Kidney (tissue), 14 donors: ENCODE data around the gene APBB2. TPM values are rescaled to one million over a fixed set of nuclear protein-coding genes. Genes with fewer than 3 reads are reported as not detected.

Source experiments
- DNase-seq, 5 donors: peaks; one replicate each; pipeline ENCODE4 v3.0.0-alpha.2; 2013 to 2020
- FAIRE-seq: peaks from 2 replicates; lab custom pipeline; 2012; peaks lifted over from hg19 to GRCh38; lab: Jason Lieb, UNC
- H3K27ac ChIP-seq, 2 donors: one replicate each; pipeline ENCODE4 v1.7.0; 2013; ENCODE audit warnings: low read depth in 2 of 2, low read length in 2 of 2, inconsistent platforms in 1 of 2
- H3K27me3 ChIP-seq: one replicate; pipeline ENCODE4 v1.7.1; 2013; ENCODE audit warnings: low read length, inconsistent platforms; ENCODE audit not compliant: control insufficient read depth, insufficient read depth
- H3K36me3 ChIP-seq, 3 donors: one replicate each; pipeline versions ENCODE4 v1.7.0 to v1.7.1; 2013; ENCODE audit warnings: low read length in 3 of 3, control low read depth in 1 of 3, inconsistent platforms in 1 of 3; ENCODE audit not compliant: insufficient read depth in 3 of 3, control insufficient read depth in 2 of 3
- H3K4me1 ChIP-seq, 3 donors: one replicate each; pipeline versions ENCODE4 v1.7.0 to v1.7.1; 2013; ENCODE audit warnings: low read length in 3 of 3, inconsistent platforms in 1 of 3, low read depth in 1 of 3; ENCODE audit not compliant: control insufficient read depth in 2 of 3, insufficient read depth in 2 of 3
- H3K4me3 ChIP-seq, 3 donors: one replicate each; pipeline versions ENCODE4 v1.7.0 to v1.8.1; 2013; ENCODE audit warnings: low read length in 3 of 3, control low read depth in 1 of 3, inconsistent platforms in 1 of 3
- H3K9ac ChIP-seq, 3 donors: one replicate each; pipeline versions ENCODE4 v1.7.0 to v1.7.1; 2013; ENCODE audit warnings: low read length in 3 of 3, control low read depth in 1 of 3, inconsistent platforms in 1 of 3
- H3K9me3 ChIP-seq, 3 donors: one replicate each; pipeline versions ENCODE4 v1.7.0 to v1.7.1; 2013; ENCODE audit warnings: low read length in 3 of 3, control low read depth in 1 of 3, inconsistent platforms in 1 of 3; ENCODE audit not compliant: control insufficient read depth in 2 of 3, insufficient read depth in 1 of 3
- intact Hi-C: fragments of 100-400 bp; cut with DNase I; formaldehyde crosslinking; loops from one replicate; pipeline ENCODE4 v1.11.1; 2022
- polyA plus RNA-seq: library from polyadenylated mRNA; stranded (reverse); fragments of 350-450 nt; fragmentation: Illumina TruSeq; extraction: RNeasy Lipid Tissue Mini Kit (QIAGEN cat#74804); gene quantifications from one replicate; pipeline ENCODE4 v1.2.3, GENCODE V29; 2014; ENCODE audit warnings: low read depth, low replicate concordance; ENCODE audit not compliant: insufficient read depth
- total RNA-seq: library from RNA; stranded (reverse); fragmentation: NEBNext Ultra II Directional; extraction: Animal tissue kit (Norgen Biotek cat#: 25700); gene quantifications from one replicate; pipeline ENCODE4 v1.2.1, GENCODE V29; 2021
- TF ChIP-seq, protein P1 (sequence below): IDR thresholded peaks from 3 replicates; pipeline ENCODE4 v1.5.1; 2012; ENCODE audit warnings: mild to moderate bottlenecking, moderate library complexity, borderline replicate concordance; ENCODE audit not compliant: insufficient read depth; ENCODE audit errors: extremely low read depth
- donor health status: control.
- donor health status: control.
- donor health status: control.
- donor health status: control.
- donor health status: control.
- donor health status: DM: yes; HTN: yes; CAD: no.
- donor health status: Normal renal cell carcinoma (clear cell type).

The APBB2 gene
- total and polyA plus RNA-seq, 2 donors from 2014 or later: 13.4 to 65.6 TPM

DNA sequence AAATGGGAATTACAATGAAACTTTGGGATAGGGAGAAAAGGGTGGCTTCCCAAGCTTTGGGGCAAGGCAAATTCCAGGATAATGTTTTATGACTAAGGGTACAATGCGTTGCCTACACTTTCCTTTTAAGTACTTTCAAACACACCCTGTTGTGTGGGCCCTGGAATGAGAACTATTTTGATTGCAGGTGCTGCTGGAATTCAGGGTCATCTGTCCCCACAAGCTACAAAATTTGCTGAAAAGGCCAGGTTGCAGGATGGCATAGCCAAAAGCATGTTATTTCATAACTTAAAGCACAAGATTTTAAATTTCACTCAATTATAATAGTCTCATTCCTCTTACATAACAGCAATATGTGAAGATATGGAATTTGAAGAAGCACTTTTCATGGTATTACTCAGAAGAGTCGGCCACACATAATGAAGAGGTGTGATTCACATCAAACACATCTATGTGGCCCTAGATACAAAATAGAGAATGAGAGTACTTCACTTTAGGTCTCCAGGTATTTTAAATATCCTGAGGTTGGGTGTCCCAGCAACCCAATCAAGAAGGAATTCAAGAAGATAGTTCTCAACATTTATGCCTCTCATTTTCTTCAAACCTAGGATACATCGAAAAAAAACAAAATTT lies 89.3 kb downstream of the APBB2 start:
- intact Hi-C loops: no loop called here
- H3K9ac ChIP-seq: no peak overlapping the region
- TF ChIP-seq, protein P1, sequence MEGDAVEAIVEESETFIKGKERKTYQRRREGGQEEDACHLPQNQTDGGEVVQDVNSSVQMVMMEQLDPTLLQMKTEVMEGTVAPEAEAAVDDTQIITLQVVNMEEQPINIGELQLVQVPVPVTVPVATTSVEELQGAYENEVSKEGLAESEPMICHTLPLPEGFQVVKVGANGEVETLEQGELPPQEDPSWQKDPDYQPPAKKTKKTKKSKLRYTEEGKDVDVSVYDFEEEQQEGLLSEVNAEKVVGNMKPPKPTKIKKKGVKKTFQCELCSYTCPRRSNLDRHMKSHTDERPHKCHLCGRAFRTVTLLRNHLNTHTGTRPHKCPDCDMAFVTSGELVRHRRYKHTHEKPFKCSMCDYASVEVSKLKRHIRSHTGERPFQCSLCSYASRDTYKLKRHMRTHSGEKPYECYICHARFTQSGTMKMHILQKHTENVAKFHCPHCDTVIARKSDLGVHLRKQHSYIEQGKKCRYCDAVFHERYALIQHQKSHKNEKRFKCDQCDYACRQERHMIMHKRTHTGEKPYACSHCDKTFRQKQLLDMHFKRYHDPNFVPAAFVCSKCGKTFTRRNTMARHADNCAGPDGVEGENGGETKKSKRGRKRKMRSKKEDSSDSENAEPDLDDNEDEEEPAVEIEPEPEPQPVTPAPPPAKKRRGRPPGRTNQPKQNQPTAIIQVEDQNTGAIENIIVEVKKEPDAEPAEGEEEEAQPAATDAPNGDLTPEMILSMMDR: no peak
- peak overlapping the region in 1 of 2 donors; percentile 58 for H3K27ac ChIP-seq
- no peaks in the 10 kb centered on the region for H3K36me3 ChIP-seq
- H3K27me3 ChIP-seq: no peaks in the 10 kb centered on the region
- DNase-seq (no peak), FAIRE-seq (no peak)
- peaks cover 0 to 10% (median 3%) of the 10 kb centered on the region in 3 donors for H3K4me1 ChIP-seq
- H3K4me3 ChIP-seq: no peak overlapping the region
- H3K9me3 ChIP-seq: no peaks in the 10 kb centered on the region

- intact Hi-C loops: no loop called here
- Histone ChIP-seq H3K9ac (no peak overlapping the region), H3K27me3 (no peaks in the 10 kb centered on the region), H3K36me3 (no peaks in the 10 kb centered on the region), H3K4me1 (peaks cover 0 to 17% (median 4%) of the 10 kb centered on the region in 3 donors), H3K4me3 (no peak overlapping the region), H3K27ac (no peak overlapping the region), H3K9me3 (no peaks in the 10 kb centered on the region)
- no peak for FAIRE-seq
- TF ChIP-seq, protein P1: no peak
- no peak for DNase-seq
Observed at GRCh38 chr4:41122775-41123174, 91.6 kb downstream of the APBB2 start.

- peaks cover 0 to 17% (median 4%) of the 10 kb centered on the region in 3 donors for H3K4me1 ChIP-seq
- H3K27ac ChIP-seq: no peak overlapping the region
- intact Hi-C loops: no loop called here
- H3K27me3 ChIP-seq: no peaks in the 10 kb centered on the region
- no peak for DNase-seq
- H3K4me3 ChIP-seq: no peak overlapping the region
- FAIRE-seq: no peak
- H3K9me3 ChIP-seq: no peaks in the 10 kb centered on the region
- TF ChIP-seq, protein P1: no peak
- no peaks in the 10 kb centered on the region for H3K36me3 ChIP-seq
- no peak overlapping the region for H3K9ac ChIP-seq
Observed at GRCh38 chr4:41122309-41122708, 92.0 kb downstream of the APBB2 start.

DNA sequence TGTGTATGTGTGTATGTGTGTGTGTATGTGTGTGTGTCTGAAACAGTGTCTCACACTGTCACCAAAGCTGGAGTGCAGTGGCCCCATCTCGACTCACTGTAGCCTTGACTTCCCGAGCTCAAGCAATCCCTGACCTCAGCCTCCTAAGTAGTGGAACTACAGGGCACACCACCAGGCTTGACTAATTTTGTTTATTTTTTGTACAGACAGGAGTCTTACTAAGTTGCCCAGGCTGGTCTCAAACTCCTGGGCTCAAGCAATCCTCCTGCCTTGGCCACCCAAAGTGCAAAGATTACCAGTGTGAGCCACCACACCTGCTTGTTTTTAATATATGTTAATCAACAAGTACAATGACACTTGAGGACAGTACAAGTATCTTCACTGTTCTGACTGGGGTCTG lies 92.4 kb downstream of the APBB2 start:
- intact Hi-C loops: no loop called here
- H3K27me3 ChIP-seq: no peaks in the 10 kb centered on the region
- DNase-seq (no peak), FAIRE-seq (no peak)
- no peaks in the 10 kb centered on the region for H3K9me3 ChIP-seq
- no peak overlapping the region for H3K4me3 ChIP-seq
- no peaks in the 10 kb centered on the region for H3K36me3 ChIP-seq
- no peak overlapping the region for H3K27ac ChIP-seq
- H3K4me1 ChIP-seq: peaks cover 0 to 17% (median 4%) of the 10 kb centered on the region in 3 donors
- TF ChIP-seq, protein P1: no peak
- no peak overlapping the region for H3K9ac ChIP-seq
